Measurements from ENCODE around the gene GINS3.

The GINS3 gene

GRCh38 chr16:58426966-58427365 is 34.7 kb downstream of the GINS3 start:
- DNase-seq: no peak

DNA sequence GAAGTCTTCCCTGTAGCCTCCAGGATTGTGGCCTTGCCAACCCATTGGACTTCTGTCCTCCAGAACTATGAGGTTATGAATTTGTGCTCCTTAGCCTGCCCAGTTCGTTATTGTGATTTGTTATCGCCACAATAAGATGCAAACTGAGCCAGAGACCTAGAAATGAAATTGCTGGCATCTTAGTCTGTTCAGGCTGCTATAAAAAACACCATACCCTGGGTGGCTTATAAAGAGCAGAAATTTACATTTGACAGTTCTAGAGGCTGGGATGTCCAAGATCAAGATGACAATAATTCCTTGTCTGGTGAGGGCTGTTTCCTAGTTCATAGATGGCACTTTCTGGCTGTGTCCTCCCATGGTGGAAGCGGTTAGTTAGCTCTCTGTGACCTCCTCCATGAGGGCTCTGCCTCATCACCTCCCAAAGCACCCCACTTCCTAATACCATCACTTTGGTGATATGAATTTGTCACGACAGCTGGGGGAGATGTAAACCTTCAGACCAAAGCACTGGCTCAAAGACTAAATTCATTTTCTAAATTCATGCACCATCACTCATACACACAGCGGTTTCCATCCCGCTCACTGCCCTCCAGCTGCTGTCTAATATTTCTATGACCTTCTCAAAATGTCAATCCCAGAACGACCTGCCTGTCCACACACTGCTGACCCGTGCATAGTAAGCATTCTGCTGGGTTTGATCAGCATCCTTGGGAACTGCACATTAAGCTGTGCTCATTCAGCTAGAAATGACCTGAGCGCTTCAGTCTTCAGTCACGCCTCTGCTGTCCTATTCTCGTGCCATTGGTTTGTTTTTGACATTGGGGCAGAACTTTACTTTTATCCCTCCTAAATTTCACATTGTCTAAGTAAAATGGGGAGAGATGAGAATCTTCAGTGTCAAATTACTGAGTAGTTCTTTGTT is 36.6 kb downstream of the GINS3 start:
- no peak for DNase-seq

DNA sequence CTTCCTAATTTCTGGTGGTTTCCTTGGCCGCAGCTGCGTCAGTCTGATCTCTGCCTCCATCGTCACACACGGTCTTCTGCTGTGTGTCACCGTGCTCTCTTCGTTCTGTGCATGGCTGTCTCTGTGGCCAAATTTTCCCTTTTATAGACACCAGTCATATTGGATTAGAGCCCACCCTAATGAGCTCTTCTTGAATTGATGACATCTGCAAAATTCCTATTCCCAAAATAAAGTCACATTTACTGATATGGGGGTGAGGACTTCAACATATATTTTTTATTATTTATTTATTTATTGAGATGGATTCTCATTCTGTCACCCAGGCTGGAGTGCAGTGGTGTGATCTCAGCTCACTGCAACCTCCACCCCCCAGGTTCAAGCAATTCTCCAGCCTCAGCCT is 38.4 kb downstream of the GINS3 start:
- DNase-seq: no peak

GRCh38 chr16:58433569-58433951 is 41.3 kb downstream of the GINS3 start:
- no peak for DNase-seq

GRCh38 chr16:58435779-58436178 is 43.5 kb downstream of the GINS3 start:
- no peak for DNase-seq

DNA sequence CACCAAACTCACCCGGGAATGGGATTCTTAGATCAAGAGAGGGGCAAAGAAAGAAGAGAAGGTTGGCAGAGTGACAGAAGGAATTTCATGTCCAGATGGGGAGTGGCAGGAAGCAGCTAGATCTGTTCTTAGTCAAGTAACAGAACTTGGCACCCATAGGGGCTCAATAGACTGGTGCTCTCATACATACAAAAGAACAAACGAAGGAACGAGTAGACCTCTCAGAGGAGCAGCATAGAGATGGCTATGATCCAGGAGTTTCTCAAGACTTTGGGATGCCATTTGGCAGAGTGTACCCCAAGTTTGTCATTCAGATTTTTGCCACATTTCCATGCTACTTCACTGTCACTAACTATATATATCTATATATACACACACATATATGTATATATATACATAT is 47.9 kb downstream of the GINS3 start:
- DNase-seq: no peak

- DNase-seq: no peak
Observed at GRCh38 chr16:58442547-58442946, 50.3 kb downstream of the GINS3 start.

DNA sequence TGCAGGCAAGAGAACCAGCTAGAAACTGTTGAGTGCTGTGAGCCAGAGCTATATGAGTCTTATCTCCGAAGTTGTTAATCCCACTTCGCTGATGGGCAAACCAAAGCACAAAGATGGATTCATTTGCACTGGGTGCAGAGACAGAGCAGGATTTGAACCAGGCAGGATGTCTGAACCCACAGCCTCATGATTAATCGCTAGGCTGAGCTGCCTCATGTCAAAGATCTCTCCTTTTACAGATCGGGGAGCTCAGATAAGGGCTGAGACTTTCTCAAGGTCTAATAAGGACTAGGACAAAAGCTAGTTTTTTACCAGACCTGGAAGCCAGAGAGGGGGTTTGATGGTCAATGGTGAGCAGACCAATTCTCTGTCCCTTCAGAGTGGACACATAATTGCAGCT is 51.5 kb downstream of the GINS3 start:
- DNase-seq: no peak

DNA sequence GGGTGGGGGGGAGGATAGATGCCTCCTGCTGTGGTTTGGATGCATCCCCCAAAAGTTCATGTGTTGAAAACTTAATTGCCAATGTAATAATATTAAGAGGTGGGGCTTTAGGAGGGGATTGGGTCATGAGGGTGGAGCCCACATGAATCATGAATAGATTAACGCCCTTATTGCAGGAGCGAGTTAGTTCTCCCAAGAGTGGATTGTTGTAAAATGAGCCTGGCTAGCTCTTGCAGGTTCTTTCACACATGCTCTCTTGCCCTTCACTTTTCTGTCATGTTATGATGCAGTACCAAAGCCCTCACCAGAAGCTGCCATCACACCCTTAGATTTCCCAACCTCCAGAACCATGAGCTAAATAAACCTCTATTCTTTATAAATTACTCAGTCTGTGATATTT is 52.0 kb downstream of the GINS3 start:
- DNase-seq: no peak

GRCh38 chr16:58448890-58449289 is 56.6 kb downstream of the GINS3 start:
- no peak for DNase-seq

- no peak for DNase-seq
Observed at GRCh38 chr16:58449306-58449705, 57.0 kb downstream of the GINS3 start.

DNA sequence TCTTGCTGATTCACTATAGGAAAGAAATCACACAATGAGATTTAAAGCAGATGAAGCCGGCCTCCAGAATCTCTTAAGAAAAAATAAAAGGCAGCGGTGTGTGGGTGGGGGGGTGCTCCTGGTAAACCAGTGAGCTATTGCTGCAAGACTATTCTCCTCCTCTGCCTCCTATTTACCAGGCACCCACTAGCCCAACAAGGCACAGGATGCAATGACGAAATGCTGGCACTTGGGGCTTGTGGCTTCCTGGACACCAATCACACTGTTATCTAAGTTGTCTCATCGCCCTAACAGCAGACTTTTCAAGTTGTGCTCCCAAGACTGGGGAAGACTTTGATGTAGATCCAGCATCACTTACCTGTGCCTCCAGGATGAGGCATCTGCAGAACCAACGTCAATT is 57.5 kb downstream of the GINS3 start:
- DNase-seq: no peak

DNA sequence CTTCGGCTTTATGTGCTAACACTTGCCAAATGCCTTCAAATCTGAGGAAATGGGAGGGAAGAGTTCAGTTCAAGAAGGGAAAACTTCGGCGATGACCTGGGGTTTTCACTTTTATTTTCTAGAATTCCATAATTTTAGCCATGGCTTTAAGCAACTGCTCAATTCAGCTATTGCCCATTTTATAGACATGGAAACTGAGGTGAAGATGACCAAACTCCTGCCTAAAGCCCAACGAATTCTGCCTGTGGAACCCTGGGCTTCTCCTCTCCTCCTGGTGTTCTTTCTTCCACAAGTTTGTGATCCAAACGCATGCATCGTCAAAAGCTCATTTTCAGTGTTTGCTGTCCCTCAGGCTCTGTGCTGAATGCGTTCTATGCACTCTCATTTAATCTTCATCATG is 58.3 kb downstream of the GINS3 start:
- no peak for DNase-seq

GRCh38 chr16:58451265-58451689 is 59.0 kb downstream of the GINS3 start:
- no peak for DNase-seq

DNA sequence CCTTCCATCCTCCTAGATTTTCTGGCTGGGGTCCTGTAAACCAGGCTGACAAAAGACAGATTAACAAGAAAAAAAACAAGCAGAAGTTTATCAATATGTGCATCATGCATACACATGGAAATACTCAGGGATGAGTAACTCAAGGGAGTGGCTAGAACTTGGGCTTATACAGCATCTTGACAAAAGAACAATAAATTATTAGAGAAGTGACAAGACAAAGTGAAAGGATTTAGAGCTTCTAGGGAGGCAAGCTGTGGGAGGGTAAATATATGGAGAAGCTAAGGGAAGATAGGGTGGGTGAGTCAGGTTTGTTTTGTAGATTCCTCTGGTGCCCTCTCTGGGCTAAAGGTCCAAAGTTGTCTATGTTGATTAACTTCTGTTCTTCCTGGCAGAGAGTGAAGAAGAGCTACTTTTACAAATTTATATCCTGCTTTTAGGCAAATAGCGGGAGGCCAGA is 59.7 kb downstream of the GINS3 start:
- no peak for DNase-seq

GRCh38 chr16:58452640-58453039 is 60.4 kb downstream of the GINS3 start:
- no peak for DNase-seq

- DNase-seq: no peak
Observed at GRCh38 chr16:58454178-58454577, 61.9 kb downstream of the GINS3 start.

DNA sequence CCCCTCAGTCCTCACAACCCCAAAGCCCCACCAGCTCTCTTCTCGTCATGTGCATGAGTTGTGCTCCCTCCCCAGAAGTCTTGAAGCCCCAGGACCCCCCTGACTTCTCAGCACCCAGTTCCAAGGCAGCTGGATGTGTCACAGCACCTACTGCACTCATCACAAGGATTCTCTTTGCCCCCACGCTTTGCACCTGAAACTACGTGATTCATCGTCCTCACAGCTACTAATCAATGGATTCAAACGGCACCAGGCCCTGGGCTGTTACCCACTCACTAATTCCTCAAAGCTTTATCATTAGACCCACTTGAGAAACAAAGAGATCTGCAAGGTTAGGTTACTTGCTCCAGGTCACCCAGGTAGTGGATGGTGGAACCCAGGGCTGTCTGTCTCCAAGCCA is 62.6 kb downstream of the GINS3 start:
- DNase-seq: no peak
